HG03354 (cell line): ENCODE results near the gene F2.

Experiments
- ATAC-seq: cut with Tn5 transposase; IDR thresholded peaks from one replicate; pipeline ENCODE4 v1.9.1; 2021; ENCODE audit warnings: mild to moderate bottlenecking; ENCODE audit not compliant: unreplicated experiment, poor library complexity, severe bottlenecking

Gene F2

GRCh38 chr11:46736146-46736545, 17.1 kb downstream of the F2 start:
- ATAC-seq = no peak

GRCh38 chr11:46736615-46737014, 17.6 kb downstream of the F2 start:
- no peak for ATAC-seq

- no peak for ATAC-seq
Observed at GRCh38 chr11:46737699-46738098, 18.7 kb downstream of the F2 start.

DNA sequence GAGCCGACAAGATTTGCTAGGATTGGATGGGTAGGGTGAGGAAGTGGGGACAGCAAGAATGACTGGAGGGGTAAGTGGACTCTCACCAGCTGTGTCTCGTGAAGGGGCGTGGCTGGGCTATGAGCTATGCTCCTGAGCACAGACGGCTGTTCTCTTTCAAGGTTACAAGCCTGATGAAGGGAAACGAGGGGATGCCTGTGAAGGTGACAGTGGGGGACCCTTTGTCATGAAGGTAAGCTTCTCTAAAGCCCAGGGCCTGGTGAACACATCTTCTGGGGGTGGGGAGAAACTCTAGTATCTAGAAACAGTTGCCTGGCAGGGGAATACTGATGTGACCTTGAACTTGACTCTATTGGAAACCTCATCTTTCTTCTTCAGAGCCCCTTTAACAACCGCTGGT, 19.9 kb downstream of the F2 start:
- ATAC-seq = no peak

DNA sequence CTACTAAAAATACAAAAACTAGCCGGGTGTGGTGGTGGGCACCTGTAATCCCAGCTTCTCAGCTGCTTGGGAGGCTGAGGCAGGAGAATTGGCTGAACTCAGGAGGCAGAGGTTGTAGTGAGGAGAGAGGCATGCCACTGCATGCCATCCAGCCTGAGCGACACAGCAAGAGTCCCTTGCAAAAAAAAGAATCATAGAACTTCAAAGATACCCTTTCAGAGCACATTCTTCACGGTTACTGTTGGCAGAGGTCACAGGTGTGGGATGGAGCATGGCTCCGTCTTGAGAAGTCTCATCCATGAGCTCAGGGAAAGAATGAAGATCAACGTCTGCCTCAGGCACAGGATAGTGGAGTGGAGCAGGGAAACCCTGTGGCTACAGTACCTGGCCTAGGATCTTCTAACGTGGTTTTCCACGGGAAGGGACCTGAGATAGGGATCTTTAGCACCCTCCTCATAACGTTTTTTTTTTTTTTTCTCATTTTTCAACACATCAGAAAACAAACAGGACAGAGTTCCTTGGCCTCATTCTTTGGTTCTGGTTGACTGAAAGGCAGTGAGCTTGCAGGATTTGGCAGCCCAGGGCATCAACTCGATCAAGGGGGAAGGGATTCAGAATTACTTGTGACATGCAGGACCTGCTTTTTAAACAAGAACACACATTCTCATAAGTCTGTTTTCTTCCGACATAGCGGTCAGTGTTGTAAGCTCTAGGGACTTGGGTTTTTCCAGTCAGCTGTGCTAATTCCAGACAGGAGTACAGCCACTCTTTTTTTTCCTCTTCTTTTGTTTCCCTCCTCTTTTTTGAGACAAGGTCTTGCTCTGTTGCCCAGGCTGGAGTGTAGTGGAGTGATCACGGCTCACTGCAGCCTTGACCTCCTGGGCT, 22.8 kb downstream of the F2 start:
- no peak for ATAC-seq

DNA sequence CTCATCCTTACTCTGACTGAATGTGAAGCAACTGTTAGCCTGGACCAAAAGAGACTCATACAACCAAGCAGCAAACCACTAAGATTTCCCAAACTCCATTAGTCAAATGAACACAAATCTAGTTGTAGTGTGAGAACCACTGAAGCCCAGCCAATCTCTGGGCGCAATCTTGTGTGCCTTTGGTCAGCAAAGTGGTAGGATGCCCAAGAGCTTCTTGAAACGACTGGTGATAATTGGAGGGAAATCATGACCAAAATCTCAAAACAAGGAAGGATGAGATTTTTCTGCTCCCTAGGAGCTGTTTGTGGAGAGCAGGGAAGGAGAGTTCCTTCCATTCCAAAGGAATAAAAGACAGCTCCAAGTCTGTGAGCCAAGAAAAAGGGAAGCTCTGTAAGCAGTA, 24.0 kb downstream of the F2 start:
- ATAC-seq = no peak

DNA sequence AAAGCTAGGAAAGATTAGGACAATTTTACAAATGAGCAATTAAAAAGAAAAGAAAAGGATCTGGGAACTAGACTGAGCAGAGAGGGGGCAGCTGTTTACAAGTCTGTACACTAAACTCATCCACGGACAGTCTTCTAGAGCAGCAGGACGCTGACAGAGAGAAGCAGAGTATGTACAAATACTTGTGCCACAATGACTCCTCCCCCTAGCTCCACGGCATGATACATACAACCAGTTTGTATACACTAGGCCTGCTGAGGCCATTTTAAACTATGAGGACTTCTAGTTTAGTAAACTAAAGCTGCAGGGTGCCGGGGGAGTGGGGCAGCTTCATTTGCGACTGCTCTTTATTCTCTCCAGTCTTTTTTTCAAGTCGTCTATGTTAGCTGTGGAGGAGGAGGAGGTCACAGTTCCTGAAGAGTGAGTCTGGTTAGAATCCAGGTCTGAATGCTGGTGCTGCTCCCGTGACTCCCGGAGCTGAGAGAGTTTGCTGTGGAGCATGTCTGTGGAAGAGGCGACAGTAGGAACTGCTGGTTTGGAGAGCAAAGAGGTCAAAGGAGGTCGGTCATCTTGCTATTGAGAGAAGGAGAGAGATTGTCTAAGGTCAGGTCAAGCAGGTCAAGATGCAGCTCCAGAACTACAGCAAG, 24.8 kb downstream of the F2 start:
- ATAC-seq = no peak

- no peak for ATAC-seq
Observed at GRCh38 chr11:46745328-46745727, 26.3 kb downstream of the F2 start.

- no peak for ATAC-seq
Observed at GRCh38 chr11:46745995-46746394, 27.0 kb downstream of the F2 start.

GRCh38 chr11:46747150-46747549, 28.1 kb downstream of the F2 start:
- ATAC-seq = no peak

DNA sequence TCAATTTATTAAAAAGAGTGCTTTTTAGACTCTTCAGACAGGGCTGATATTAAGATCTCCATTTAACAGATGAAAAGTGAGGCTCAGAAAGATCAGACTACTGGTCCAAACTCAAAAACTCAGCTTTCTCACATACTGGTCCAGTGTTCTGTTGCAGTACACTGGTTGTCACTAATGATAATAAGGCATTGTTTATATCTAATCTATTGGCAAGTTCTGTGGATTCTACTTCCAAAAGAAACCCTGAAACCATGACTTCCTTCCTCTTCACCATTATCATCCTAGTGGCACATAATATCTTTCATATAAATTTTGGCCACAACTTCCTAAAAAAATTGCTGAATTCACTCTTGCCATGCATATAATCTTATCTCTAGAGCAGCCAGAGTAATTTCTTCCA, 36.9 kb downstream of the F2 start:
- no peak for ATAC-seq

GRCh38 chr11:46759196-46759595, 40.2 kb downstream of the F2 start:
- no peak for ATAC-seq

- no peak for ATAC-seq
Observed at GRCh38 chr11:46760429-46761128, 41.6 kb downstream of the F2 start.

DNA sequence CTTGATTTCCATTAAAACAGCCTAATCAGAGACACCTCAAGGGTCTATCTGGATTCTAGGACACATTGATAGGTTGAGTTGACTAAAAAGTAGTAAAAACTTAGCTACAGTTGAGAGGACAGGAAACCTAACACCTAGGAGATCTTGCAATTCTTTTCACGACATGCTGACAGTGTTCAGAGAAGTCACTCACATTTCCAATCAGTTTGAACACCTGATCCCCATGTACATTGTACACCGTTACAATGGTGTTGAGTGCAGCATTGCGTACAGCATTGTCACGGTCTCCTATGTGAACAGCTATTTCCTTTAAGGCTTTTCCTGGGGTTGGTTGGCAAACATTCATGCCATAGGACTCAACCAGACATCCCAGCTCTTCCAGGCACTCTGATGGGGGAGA, 42.8 kb downstream of the F2 start:
- ATAC-seq = no peak

DNA sequence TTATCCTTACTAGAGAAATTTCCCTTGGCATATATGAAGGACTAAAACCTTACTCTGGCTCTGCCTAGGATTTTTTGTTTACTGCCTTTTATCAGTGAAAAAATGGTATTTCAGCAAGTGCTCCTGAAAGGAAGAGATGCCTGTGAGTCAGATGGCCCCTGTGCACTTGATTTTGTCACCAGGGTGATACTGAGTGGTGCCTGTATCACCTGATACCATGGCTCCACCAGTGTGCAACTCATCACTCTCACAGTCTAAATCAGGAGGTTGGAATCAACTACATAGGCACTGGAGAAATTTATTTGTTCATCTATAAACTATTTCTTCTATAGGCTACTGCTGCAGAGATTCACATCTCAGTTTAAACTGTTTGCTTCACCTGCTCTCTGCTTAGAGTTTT, 43.2 kb downstream of the F2 start:
- ATAC-seq = no peak

DNA sequence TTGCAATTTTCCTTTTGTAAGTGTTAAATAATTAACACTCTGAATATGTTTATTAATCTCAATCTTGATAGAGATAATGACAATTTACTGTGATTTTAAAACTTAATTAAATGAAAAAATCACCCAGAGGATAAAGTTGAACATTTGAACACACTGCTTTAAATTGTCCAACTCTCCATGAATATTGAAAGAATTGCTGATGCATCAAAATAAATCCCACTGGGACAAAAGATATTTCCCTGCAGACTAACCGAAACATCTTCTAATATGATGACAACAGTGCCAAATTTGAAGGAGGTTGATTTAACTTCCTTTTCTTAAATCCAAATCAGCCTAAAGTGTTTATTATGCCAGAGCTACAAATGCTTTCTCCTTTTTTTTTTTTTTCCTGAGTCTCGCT, 47.6 kb downstream of the F2 start:
- ATAC-seq = no peak

DNA sequence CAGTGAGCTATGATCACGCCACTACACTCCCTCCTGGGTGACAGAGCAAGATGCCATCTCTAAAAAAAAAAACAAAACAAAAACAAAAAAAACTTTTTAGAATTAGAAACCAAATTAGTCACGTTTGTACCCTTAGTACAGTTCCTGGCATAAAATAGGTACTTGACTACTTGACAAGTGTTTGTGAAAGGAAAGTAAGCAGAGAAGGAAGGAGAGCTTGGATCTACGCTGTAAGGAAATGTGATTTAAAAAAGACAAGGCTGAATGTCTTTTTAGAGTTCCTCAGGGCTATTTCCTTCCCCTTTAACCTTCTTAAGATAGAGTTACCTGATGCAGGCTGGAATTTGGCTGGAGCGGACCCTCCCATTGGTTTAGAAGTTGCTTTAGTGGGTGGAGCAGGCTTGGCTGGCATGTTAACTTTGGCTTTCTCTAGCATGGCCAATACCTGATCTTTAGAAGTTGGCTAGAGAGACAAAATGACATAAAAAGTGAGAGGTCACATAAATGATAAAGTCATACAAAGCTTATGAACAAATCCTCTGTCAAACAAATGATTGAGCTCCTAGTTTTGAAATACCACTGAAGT, 50.7 kb downstream of the F2 start:
- no peak for ATAC-seq

DNA sequence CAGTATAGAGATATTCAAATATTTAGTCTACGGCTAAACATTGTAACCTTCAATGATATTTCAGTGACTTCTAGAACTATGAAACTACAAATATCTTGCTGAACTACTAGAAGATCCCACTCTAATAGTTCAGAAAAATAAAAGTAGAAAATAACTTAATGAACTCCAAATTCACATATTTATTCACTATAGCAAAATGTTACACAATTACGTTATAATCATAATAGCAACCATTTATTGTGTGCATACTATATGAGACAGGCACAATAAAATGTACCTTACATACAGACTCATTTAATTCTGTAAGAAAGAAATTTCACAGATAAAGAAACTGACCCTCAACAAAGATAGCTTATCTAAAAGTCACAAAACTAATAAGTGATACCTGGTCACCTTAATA, 57.9 kb downstream of the F2 start:
- ATAC-seq = no peak

DNA sequence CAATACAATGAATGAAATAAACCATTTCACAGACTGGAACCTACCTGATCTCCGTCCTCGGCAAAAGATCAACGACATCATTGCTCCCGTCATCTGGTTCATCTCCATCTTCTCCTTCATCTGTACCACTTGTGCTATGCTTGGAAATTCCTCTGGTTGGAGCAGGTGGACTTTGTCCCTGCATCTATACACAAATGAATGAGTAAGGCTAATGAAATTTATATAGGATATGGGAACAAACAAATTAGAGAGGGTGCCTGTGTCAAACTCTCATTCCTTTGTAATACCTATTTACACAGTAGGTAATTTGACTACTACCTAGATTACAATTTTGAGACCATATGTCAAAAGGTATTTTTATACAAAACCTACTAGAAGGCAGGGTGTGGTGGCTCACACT, 59.4 kb downstream of the F2 start:
- ATAC-seq = no peak
